Activated CD8-positive, alpha-beta memory T cell treated with anti-CD3 and anti-CD28 coated beads, Interleukin-2, amount 50 U/mL, for 48 hours (primary cell): ENCODE data around the gene TRAPPC3L.

Experiments
- DNase-seq: peaks from one replicate; pipeline ENCODE4 v3.0.0-alpha.2; 2020

The TRAPPC3L gene

DNA sequence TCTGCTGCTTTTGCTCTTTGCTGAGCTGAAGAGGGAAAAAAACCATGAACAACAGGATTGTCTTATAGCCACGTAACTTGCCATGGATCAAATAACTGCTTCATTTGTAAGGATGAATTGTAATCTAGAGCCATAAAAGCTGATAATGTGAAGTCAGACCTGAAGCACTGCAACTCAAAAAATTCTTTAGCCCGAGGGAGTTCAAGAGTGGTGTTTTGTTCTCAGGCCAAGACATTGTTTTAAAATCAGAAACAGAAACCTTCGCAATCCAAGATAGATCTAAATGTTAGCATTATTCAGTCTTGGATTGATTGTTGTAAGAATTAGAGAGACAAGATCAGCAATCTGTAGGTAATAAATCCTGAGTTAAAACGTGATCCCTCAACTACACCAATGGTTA, at the start of gene TRAPPC3L:
TRAPPC3L (minus strand) TSS at position 34 of the 400 bp plus-strand sequence. CDS start 170 bp downstream, outside the sequence.
- DNase-seq = no peak

DNA sequence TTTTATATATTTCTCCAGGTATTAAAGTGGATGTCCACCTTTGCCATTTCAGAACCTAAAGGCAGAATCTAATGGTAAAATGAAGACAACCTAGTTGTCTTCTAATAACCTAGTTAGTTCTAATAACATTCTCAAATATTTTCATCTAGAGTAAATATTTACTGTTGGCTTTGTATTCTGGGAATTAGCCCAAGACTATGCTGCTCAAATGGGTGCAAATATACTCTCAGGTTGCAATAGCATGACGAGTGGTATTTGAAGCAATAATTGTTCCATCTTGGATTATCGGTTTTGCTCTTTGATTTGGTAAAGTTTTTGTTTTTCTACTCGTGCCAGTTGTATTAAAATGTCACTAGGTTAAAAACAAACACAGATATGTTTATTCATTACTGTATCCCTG, 49.8 kb upstream of the TRAPPC3L start:
- no peak for DNase-seq

DNA sequence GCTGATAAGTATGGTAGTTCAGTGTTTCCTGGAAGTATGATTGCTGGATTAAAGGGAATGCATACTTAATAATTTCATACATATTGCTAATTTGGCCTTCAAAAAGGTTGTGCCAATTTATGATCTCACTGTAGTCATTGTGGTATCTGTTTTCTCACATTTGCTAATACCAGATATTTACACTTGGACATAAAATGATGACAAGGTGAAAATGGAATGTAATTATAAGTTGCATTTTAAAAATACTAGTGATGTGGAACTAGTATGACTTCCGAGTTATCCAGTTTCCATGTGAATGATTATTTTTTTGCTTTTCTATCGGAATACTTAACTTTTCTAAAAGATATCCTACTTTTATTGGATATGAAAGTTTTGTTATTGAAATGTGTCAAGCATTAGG, 41.3 kb upstream of the TRAPPC3L start:
- no peak for DNase-seq

DNA sequence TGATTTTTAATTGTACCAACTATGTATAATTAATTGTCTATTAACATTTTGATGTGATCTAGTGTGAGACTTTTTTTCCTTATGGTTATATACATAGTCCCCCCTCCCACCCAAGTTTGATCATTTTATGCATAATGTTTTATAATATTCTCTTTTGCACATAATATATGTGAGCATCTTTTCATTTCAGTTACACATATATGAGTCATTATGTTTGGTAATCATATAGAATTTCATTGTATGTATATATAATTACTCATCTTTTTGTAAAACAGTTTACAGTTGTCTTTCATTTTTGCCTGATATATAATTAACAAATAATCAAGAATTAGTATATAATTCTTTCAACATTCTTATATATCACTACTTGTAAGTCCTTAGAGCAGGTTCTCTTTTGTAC, 40.8 kb upstream of the TRAPPC3L start:
- DNase-seq = no peak

DNA sequence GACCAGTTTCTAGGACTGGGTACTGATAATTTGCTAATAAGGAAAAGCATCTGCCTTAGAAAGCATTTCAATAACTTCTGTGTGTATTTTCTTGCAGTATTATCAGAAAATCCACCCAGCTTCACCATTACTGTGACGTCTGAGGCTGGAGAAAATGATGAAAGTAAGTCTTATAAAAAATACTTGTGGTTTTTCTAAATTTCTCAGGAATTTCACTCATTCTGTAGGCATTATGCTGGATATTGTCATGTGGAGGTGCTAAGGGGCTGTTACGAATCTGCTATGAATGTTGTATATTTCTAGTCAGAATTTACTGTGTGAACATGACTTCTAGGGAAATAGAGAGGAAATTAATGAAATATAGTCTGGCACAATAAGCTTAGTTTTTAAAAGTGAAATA, 34.7 kb upstream of the TRAPPC3L start:
- DNase-seq = no peak

DNA sequence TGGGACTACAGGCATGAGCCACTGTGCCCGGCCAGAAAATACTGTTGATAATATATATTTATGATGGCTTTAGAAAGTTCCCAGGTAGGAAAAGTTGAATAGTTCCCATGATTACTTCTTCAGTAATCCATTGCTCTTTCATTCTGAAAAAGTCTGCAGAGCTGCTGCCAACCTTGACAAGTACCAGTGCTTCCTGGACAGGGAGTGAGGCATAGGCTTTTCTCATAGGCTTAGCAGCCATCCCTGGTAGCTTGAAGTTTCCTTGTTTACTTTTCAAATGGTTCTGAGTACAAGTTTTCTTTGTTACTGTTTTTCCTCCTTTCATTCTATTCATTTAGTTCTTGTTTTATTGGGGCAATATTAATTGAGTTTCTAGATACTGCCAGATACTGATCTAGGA, 33.7 kb upstream of the TRAPPC3L start:
- no peak for DNase-seq

DNA sequence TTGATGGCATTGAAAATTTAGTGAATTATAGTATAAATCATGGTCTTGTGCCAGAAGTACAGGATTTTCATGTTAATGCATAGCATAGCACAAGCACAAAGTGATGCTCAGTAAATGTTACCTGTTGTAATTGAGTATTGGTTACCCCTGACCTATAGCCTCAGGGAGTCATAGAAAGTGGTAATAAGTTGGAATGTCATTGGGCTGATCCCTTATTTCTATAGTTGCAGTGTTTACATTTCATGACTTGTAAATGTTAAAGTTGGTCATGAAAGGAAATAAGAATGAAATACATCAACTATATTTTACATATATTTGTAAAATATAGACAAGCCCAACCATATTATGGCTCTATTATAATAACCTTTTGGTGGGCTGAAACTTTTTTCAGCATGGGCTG, 32.9 kb upstream of the TRAPPC3L start:
- no peak for DNase-seq

DNA sequence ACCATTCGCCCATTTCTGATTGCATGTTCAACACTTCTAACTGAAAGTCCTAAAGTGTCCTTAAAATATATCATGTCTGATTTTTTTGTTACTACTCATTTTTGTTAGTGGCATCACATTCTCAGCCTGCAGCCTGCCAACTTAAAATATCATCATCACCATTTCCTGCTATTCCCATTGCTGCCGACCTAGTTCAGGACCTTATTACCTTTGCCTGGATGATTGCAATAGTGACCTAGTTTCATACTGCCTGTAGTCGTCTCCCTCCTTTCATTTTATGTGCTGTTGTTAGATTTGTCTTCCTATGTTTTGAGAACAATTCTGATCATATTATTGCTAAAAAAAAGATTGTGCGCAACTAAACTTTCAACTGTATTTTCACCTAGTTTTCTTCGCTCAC, 32.0 kb upstream of the TRAPPC3L start:
- DNase-seq = no peak

DNA sequence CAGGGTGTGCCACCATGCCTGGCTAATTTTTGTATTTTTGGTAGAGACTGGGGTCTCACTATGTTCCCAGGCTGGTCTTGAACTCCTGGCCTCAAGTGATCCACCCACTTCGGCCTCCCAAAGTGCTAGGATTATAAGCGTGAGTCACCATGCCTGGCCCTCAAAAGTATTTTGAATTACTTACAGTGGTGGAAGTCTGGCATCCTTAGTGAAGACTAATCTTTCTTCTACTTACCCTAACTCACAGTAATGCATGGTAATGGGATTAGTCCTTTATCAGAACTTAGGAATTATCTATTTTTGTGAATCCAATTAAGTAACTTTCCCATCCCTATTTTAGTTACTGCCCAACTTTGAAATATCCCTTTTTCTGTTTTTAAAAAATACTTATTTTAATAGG, 29.7 kb upstream of the TRAPPC3L start:
- DNase-seq = no peak

DNA sequence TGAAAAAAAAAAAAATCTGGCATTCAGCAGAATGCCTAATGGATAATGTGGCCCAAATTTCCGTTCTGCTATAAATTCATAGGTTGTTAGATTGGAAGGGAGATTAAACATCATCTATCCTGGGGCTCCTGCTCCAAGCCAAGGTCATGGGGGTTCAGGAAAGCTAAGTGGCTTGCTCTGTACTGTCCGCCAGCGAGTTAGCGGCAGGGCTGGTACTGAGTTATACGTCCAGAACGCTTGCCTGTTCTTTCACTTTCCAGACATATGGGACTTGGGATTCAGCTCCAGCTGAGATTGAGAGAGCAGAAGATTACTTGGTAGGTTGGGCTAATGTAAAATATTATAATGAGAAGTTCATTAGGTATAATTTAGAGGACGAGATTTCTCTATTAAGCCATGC, 26.7 kb upstream of the TRAPPC3L start:
- no peak for DNase-seq

DNA sequence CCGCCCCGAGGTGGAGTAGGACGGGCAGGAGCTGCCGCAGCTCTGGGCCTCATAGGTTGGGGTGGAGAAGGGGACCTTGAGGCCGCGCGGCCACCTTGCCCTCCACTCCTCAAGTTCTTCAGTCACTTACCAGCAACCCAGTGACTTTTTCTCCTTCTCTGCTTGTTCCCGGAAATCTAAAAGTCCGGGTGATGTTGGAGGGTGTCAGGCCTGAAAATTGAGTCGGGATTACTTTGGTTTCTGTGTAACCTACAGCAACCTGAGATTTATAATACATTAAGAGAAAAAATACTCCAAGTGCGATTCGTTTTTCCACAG, 26.2 kb upstream of the TRAPPC3L start:
- DNase-seq = no peak

DNA sequence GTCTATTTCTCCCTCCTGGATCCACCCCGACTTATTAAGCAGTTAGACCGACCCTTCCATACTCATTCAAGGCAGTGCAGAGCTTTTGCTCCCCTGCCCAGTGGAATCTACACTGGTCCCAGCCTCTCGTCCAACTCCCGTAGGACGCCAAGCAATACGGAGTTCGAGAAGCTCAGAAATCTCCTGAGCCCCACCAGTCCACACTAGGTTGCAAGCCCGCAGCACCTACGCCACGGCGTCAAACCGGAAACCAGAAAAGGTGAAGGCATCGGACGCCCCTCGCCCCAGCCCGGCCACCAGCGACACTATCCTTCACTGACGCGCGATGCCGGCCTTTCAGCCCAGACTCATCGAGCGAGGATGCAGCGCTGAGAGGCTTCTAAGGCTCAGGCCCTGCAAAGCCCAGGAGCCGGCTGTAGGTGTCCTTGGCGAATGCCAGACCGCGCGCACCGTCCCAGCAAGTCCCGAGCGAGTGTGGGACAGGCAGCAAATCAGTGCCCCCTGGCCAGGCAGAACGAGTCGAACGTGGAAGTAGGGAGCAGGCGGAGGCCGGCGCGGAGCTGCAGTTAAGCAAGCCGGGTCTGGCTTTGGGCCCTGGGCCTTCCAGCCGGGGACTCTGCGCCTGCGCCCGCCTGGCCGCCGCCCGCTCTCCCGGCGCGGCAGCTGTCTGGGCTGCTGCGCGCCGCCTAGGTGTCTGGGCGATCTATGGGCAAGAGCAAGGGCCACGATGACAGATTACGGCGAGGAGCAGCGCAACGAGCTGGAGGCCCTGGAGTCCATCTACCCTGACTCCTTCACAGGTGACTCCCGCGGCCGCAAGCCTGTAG, 25.6 kb upstream of the TRAPPC3L start, which contains the start of gene RWDD1:
RWDD1 (plus strand) TSS at position 649 of the 827 bp plus-strand sequence; CDS start at position 728, 79 bp downstream.
- DNase-seq = peak; percentile 96

DNA sequence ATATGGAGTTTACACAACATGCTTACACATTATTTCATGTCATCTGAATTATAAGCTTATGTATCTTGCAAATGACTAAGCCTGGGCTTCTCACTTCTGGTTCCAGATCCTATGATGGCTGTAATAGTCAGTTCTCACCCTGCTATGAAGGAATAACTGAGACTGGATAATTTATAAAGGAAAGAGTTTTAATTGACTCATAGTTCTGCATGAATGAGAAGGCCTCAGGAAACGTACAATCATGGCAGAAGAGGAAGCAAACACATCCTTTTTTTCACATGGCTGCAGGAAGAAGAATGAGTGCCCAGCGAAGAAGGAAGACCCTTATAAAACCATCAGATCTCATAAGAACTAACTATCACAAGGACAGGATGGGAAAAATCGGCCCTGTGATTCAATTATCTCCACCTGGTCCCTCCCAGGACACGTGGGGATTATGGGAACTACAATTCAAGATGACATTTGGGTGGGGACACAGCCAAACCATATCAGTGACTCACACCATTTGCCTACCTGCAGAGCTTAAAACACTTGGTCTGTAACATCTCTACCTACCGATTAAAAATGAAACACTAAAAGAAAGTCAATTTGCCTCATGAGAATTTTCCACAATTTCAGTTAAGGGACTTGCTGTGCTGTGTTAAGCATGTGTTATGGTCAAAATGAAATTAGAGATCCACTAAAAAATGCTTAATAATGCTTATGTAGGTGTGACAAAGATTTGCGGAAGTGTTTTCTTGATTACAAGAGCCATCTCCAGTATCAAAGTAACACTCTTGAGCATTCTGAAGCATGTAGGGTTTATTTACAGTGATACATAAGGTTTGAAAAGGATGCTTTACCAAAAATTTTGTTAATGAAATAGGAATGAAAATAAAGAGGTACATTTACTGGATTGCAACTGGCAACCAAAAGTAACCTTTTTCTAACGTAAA, 23.6 kb upstream of the TRAPPC3L start:
- DNase-seq = no peak

DNA sequence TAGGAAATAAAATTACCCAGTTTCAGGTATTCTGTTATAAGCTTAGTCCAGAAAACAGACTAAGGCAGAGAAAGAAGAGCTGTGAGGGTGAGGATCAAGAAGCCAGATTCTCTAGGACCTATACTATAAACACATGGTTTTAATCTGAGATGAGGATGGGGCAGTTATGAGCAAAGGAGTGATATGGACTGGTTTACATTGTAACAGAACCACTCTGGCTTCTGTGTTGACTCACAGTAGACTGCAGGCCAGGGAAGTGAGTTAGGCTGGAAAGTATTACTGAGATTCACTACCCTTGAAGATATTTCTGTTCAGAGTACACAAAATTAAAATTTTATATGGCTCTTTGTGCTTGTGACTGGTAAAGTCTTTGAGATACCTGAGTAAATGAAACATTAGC, 22.6 kb upstream of the TRAPPC3L start:
- DNase-seq = no peak

DNA sequence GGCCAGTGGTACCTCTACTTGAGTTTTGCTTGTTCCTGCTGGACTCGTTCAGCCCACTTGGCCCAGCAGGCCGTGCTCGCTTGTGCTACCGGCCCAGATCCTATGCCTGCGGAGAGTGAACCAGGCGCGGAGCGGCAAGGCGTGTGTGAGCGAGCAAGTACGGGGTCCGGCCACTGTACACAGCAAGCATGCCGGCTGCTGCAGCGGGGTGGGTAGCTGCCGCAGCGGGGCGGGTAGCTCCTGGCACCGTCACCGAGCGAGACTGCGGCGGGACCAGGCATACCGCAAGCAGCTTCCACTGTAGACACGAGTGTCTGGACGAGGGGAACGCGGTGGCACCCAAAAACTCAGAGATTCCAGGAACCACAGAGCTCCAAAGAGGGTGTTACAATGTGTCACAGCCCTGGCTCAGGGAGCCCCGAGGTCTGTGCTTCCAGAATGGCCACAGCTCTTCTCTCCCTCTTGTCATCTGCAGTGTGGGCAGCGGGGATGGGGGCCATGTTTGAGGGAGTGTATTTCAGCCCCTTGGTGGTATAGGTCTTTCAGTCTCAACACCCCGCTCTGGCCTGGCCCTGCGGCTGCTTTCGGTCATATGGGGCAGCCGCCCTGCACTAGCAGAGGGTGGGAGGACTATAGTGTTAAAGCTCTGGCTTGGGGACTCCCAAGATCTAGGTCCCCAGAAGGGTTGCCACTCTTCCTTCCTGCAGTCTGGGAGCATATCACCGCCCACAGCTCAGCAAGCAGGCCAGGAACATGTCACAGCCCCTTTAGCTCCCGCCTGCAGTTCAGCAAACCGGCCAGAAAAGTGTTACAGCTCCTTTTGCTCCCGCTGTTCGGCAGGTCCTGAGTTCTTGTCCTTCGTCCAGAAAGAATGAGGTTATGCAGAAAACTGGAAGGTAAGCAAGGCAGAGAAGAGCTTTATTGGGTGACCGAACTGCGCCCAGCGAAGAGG, 19.7 kb upstream of the TRAPPC3L start:
- DNase-seq = peak; percentile 62

DNA sequence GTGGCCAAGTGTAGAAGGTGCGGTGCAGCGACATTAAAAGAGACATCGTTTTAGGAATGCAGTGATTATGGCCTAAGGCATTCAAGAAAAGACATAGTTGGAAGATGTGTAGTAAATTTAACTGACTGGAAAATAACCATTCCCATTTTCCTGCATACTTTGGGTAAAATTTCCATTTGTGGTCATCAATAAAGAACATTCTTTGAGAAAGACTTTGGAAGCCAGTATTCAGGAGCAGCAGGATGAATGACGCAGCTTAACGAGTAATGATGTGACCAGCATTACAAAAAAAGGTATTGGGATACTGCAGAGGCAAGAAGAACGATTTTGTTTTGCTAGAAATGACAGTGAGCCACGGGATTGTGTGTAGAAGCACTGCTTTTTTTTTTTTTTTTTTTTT, 18.8 kb upstream of the TRAPPC3L start:
- no peak for DNase-seq

DNA sequence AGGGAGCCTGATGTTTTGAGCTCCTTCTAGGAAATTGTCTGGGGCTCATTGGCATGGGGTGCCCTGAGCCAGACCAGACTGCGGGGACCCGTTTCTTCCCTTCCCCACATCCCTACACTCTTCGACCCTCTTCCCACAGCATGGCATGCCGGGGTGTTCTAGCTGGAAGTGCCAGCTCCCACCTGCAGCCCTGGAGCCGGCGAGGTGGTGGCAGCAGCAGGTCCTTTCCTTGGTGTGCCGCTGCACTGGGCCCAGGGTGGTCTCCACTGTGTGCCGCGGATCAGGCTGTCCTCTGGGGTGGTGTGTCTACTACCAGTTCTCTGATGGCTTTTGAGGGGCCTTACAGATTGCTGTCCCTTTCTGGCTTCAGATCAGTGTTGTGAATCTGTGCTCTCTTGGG, 18.3 kb upstream of the TRAPPC3L start:
- no peak for DNase-seq

DNA sequence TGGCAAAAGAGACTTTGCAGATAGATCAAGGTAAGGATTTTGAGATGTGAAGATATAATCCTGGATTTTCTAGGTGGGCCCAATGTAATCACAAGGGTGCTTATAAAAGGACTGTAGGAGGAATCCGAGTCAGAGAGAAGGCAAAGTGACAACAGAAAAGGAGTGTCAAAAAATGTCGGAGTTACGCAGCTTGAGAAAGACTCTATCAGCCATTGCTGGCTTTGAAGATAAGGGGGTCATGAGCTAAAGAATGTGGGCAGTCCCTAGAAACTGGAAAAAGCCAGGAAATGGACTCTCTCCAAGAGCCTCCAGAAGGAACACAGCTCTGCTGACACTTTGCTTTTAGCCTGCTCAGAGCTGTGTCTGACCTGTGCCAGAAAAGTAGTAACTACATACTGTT, 17.1 kb upstream of the TRAPPC3L start:
- DNase-seq = no peak

DNA sequence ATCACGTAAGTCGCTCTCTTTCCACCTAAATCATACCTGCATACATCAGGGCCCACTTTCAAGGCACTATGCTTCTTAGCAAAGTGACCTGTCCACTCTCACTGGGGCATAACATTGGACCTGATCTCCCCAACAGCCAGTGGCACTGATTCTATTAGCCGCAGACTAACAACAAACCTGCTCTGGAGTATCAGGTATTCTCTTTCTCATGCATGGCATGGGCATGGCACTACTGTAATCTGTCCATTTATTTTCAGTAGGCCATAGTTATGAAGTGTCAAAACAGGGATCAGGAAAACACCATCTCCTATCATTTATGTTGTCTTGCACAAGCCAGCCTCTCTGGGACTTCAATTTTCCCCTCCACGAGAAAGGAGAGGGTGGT, 16.5 kb upstream of the TRAPPC3L start:
- no peak for DNase-seq

DNA sequence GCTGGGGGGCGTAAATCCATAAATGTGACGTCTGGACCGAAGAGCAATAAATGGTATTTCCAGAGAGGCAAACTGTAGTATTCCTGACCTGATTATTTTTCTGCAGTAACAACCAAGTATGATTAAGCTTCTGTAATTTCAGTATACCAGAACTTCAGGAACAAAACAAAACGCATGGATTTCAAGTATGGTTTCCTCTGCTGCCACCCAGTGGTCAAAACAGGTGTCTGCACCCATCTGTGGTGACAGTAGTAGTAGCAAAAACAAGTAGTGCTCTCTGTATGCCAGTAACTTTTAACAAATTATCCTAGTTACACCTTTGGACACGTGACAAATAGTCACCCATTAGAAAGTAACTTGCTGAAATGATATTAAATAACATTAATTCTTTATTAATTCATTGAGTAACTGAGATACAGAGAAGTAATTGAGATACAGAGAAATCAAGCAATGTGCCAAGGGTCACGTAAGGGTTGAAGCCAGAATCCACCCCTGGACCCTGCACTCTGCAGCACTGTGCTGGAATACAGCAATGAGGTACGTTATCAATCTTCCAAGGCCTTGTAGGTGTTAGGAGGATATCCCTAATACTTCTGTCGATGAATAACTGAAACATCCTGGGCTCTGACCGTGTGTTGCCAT, 16.0 kb upstream of the TRAPPC3L start:
- peak; percentile 74 for DNase-seq

DNA sequence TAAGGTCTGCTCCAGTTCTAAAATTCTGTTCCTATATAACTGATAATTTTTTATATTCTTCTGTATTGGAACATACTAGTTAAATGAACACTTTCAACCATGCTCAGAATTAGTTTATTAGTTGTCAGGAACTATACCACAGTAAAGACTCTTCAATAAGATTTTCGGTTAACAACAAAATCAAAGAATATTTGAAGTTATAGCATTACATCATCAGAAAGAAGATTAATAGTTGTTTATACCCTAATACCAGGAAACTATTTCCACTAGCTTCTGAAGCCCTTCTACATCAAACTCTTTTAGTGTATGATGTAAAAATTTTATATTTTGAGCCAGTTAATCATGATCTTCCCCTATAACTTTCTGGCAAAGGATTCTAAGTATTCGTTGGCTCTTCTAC, 14.6 kb upstream of the TRAPPC3L start:
- DNase-seq = no peak

DNA sequence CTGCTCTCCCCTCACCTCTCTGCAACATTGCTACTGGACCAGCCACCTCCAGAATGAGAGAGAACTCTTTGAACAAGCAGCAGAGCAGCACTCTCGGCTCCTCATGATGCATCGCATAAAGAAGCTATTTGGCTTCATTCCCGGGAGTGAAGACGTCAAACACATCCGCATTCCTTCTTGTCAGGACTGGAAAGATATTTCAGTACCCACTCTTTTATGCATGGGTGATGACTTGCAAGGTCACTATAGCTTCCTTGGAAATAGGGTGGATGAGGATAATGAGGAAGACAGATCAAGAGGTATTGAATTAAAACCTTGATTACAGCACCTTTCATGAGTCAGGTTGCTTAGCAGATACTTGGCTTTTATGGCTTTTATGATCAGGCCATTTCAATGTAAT, 12.4 kb upstream of the TRAPPC3L start:
- no peak for DNase-seq
